GM12892 (cell line): ENCODE data around the gene KIZ.

Experiments
- POLR2A ChIP-seq: IDR thresholded peaks from 2 replicates; pipeline ENCODE4 v1.6.1; 2011; ENCODE audit warnings: low read depth, low read length, control low read depth
- POLR2AphosphoS5 ChIP-seq: IDR thresholded peaks from 2 replicates; pipeline ENCODE4 v1.6.1; 2011; ENCODE audit warnings: low read depth, low read length, control low read depth
- TAF1 ChIP-seq: IDR thresholded peaks from 2 replicates; pipeline ENCODE4 v1.6.1; 2011; ENCODE audit warnings: low read depth, mild to moderate bottlenecking, control low read depth, low read length, borderline replicate concordance

DNA sequence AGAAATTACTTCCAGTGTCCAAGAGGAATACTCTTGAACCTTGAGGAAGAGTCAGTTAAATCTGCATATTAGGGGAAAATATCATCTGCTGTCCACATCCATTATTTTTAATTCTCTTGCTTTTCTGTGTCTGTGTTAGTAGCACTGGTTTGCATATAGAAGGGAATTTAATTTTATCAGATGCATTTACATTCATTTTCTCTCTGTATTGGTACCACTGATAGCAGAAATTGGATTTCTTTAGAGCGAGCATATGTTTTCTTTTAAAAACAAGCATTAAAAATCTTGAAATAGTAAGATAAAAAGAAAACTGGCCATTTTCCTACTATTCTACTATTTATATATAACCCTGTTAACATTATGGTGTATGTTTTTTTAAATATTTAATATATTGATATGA lies 83.8 kb downstream of the KIZ start:
- TF ChIP-seq POLR2AphosphoS5 (no peak), POLR2A (no peak), TAF1 (no peak)
